GM19035 (cell line): ENCODE data around the gene DHX57.

Source experiments
- ATAC-seq: cut with Tn5 transposase; IDR thresholded peaks from one replicate; pipeline ENCODE4 v1.9.1; 2021; ENCODE audit not compliant: unreplicated experiment

The DHX57 gene

GRCh38 chr2:38754506-38754905 lies 121.2 kb downstream of the DHX57 start:
- no peak for ATAC-seq

GRCh38 chr2:38754049-38754448 lies 121.7 kb downstream of the DHX57 start:
- ATAC-seq: no peak

GRCh38 chr2:38751596-38752410 lies 123.9 kb downstream of the DHX57 start:
- peak; percentile 21 for ATAC-seq

GRCh38 chr2:38750891-38751595 lies 124.7 kb downstream of the DHX57 start, which contains the start of gene SRSF7:
Gene SRSF7, minus strand, starts transcription at chr2:38751361. Its CDS starts 105 bp downstream, at chr2:38751256.
- peak; percentile 80 for ATAC-seq

- ATAC-seq: peak; percentile 32
Measured at GRCh38 chr2:38750011-38750890, 125.5 kb downstream of the DHX57 start.

DNA sequence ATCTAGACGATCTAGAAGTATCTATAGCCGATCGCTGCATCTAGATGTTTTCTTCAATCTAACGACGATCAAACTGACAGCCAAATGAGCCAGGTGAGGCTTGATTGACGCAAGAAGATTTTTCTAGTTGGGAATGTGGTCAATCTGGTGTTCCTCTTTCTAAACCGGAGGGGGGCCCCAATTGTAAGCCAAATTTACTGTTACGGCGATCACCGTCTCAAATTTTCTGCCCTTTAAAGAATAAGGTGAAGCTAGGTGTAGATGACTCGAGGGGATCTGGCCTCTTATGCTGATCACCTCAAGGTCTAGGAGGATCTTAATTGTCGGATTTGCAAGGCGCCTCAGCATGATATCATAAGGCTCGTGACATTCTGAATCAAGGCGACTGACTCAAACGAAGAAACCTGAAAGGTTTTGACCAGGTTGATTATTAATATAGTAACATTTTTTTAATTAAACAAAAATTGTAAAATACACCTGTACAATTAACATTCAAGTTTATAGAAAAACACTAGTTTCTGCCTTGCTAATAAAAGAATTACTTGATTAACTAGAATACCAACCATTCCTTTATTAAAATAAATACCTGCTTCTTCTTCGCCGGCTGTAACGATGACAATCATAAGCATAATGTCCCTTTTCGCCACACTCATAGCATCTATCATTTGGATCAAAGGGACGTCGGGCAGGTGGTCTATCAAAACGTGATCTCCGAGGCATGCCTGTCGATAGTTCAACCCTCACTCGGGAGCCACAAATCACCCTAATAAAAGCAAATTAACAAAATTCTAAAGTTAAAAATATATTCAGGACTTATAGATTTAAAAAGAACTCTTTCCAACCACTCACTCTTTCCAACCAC lies 126.6 kb downstream of the DHX57 start:
- no peak for ATAC-seq

- ATAC-seq: no peak
Measured at GRCh38 chr2:38748391-38748790, 127.3 kb downstream of the DHX57 start.

GRCh38 chr2:38747819-38748218 lies 127.9 kb downstream of the DHX57 start:
- ATAC-seq: no peak
